Transverse colon (tissue), 4 donors: Measurements from ENCODE around the gene SUSD4.

Experiments used
- POLR2A ChIP-seq: fragments of 450-650 bp; IDR thresholded peaks from one replicate; pipeline ENCODE4 v1.6.1; 2016; ENCODE audit warnings: antibody characterized with exemption, mild to moderate bottlenecking, moderate library complexity
- POLR2AphosphoS5 ChIP-seq, 3 donors: sonication (generic); formaldehyde crosslinking; IDR thresholded peaks; one replicate each; pipeline ENCODE4 v1.6.1; 2016; ENCODE audit warnings: antibody characterized with exemption in 3 of 3
- TF ChIP-seq, protein P1 (sequence below), 5 experiments: fragments of 200-600 bp in 3 of 5; fragments of 450-650 bp in 2 of 5; sonication (generic) in 3 of 5; IDR thresholded peaks; 1 replicate in 2 of 5; 2 replicates in 3 of 5; pipeline ENCODE4 v1.5.1; 2016 to 2017; ENCODE audit warnings: antibody characterized with exemption in 5 of 5, inconsistent platforms in 3 of 5, mild to moderate bottlenecking in 2 of 5, moderate library complexity in 1 of 5

- TF ChIP-seq, protein P1, sequence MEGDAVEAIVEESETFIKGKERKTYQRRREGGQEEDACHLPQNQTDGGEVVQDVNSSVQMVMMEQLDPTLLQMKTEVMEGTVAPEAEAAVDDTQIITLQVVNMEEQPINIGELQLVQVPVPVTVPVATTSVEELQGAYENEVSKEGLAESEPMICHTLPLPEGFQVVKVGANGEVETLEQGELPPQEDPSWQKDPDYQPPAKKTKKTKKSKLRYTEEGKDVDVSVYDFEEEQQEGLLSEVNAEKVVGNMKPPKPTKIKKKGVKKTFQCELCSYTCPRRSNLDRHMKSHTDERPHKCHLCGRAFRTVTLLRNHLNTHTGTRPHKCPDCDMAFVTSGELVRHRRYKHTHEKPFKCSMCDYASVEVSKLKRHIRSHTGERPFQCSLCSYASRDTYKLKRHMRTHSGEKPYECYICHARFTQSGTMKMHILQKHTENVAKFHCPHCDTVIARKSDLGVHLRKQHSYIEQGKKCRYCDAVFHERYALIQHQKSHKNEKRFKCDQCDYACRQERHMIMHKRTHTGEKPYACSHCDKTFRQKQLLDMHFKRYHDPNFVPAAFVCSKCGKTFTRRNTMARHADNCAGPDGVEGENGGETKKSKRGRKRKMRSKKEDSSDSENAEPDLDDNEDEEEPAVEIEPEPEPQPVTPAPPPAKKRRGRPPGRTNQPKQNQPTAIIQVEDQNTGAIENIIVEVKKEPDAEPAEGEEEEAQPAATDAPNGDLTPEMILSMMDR (IDR thresholded peaks at IDR 0.05): no peak
- no peak for TF ChIP-seq POLR2A
- TF ChIP-seq POLR2AphosphoS5 (IDR thresholded peaks at IDR 0.05): no peak
Observed at GRCh38 chr1:223225481-223225880, 138.5 kb downstream of the SUSD4 start.
